A549 (cell line): ENCODE measurements around the gene PSMB5. TPM values are rescaled to one million over a fixed set of nuclear protein-coding genes. Genes with fewer than 3 reads are reported as not detected.

Source experiments
- ATAC-seq, 2 experiments: fragments of 200-7000 bp in 1 of 2; fragments of >200 bp in 1 of 2; cut with Nextera tagmentation in 1 of 2; cut with Tn5 transposase in 1 of 2; 3 replicates each; pipeline versions ENCODE4 v1.8.0 to v1.9.1; 2018 to 2020; ENCODE audit warnings: mild to moderate bottlenecking in 1 of 2, moderate library complexity in 1 of 2
- CTCF ChIA-PET: fragments of 300-600 bp; sonication (Branson Sonifier 250); formaldehyde crosslinking; extraction: SDS; loops from one replicate; lab custom pipeline; 2021; ENCODE audit warnings: antibody characterized with exemption, inconsistent platforms; lab: Yijun Ruan, JAX
- POLR2A ChIA-PET: fragments of 350-600 bp; formaldehyde crosslinking; extraction: SDS; loops from one replicate; lab custom pipeline; 2021; ENCODE audit warnings: antibody characterized with exemption, inconsistent platforms; lab: Yijun Ruan, JAX
- DNase-seq, 2 experiments: peaks; one replicate each; pipeline versions ENCODE4 v3.0.0 to v3.0.0-alpha.2; 2011 to 2016; ENCODE audit warnings: low read depth in 1 of 2, low spot score in 1 of 2
- FAIRE-seq: peaks from 2 replicates; lab custom pipeline; 2011; peaks lifted over from hg19 to GRCh38; lab: Jason Lieb, UNC
- H3K27ac ChIP-seq, 2 experiments: fragments of >200 bp; sonication (Bioruptor Twin); formaldehyde crosslinking; 3 replicates each; pipeline ENCODE4 v1.5.1; 2016 to 2017
- H3K4me1 ChIP-seq: fragments of >200 bp; sonication (Bioruptor Twin); formaldehyde crosslinking; 3 replicates; pipeline ENCODE4 v1.6.1; 2016
- H3K4me2 ChIP-seq: fragments of >200 bp; sonication (Bioruptor Twin); formaldehyde crosslinking; 3 replicates; pipeline ENCODE4 v1.6.1; 2016
- H3K4me3 ChIP-seq: fragments of >200 bp; sonication (Bioruptor Twin); formaldehyde crosslinking; 3 replicates; pipeline ENCODE4 v1.5.1; 2016
- H3K9me3 ChIP-seq: fragments of >200 bp; sonication (Bioruptor Twin); formaldehyde crosslinking; 3 replicates; pipeline ENCODE4 v1.6.1; 2016
- ATOH8 ChIP-seq: fragments of 250-450 bp; sonication (Bioruptor Pico); IDR thresholded peaks from 2 replicates; pipeline ENCODE4 v1.5.0; 2020; ENCODE audit warnings: low read depth, mild to moderate bottlenecking, moderate library complexity
- BCL3 ChIP-seq: fragments of >200 bp; sonication (Bioruptor Twin); formaldehyde crosslinking; IDR thresholded peaks from 3 replicates; pipeline ENCODE4 v1.6.1; 2016
- CBX2 ChIP-seq: fragments of 200-600 bp; sonication (generic); IDR thresholded peaks from 2 replicates; pipeline ENCODE4 v1.6.1; 2016; ENCODE audit warnings: low read depth, mild to moderate bottlenecking, borderline replicate concordance
- E2F6 ChIP-seq: IDR thresholded peaks from 2 replicates; pipeline ENCODE4 v1.6.1; 2012; ENCODE audit warnings: low read depth, borderline replicate concordance
- ESRRA ChIP-seq: fragments of 150-350 bp; IDR thresholded peaks from 2 replicates; pipeline ENCODE4 v1.6.1; 2014; ENCODE audit warnings: mild to moderate bottlenecking, low read length, borderline replicate concordance
- FOXS1 ChIP-seq: fragments of 250-450 bp; sonication (Bioruptor Pico); IDR thresholded peaks from 2 replicates; pipeline ENCODE4 v1.5.0; 2020; ENCODE audit warnings: mild to moderate bottlenecking, moderate library complexity
- HEYL ChIP-seq: fragments of 250-450 bp; sonication (Bioruptor Pico); IDR thresholded peaks from 2 replicates; pipeline ENCODE4 v1.8.0; 2021; ENCODE audit warnings: mild to moderate bottlenecking, moderate library complexity
- HMGXB4 ChIP-seq: fragments of 250-450 bp; sonication (Bioruptor Pico); IDR thresholded peaks from 2 replicates; pipeline ENCODE4 v1.5.0; 2021; ENCODE audit warnings: mild to moderate bottlenecking, moderate library complexity, borderline replicate concordance
- HOXB13 ChIP-seq: fragments of 250-450 bp; sonication (Bioruptor Pico); IDR thresholded peaks from 2 replicates; pipeline ENCODE4 v1.5.0; 2020; ENCODE audit warnings: low read depth, mild to moderate bottlenecking, moderate library complexity
- HOXB5 ChIP-seq: fragments of 250-450 bp; sonication (Bioruptor Pico); IDR thresholded peaks from 2 replicates; pipeline ENCODE4 v1.5.0; 2020; ENCODE audit warnings: mild to moderate bottlenecking, moderate library complexity
- JUNB ChIP-seq: fragments of >200 bp; sonication (Bioruptor Twin); formaldehyde crosslinking; IDR thresholded peaks from 2 replicates; pipeline ENCODE4 v1.6.1; 2016
- MAX ChIP-seq: IDR thresholded peaks from 2 replicates; pipeline ENCODE4 v1.6.1; 2012
- NPAS2 ChIP-seq: fragments of 250-450 bp; sonication (Bioruptor Pico); IDR thresholded peaks from 2 replicates; pipeline ENCODE4 v1.8.0; 2022; ENCODE audit warnings: mild to moderate bottlenecking, moderate library complexity, borderline replicate concordance
- PBX3 ChIP-seq: IDR thresholded peaks from 2 replicates; pipeline ENCODE4 v1.6.1; 2012
- POLR2A ChIP-seq: IDR thresholded peaks from 2 replicates; pipeline ENCODE4 v1.6.1; 2012; ENCODE audit warnings: mild to moderate bottlenecking, low read length
- RFX5 ChIP-seq: fragments of 450-650 bp; IDR thresholded peaks from 2 replicates; pipeline ENCODE4 v1.7.1; 2014; ENCODE audit warnings: antibody characterized with exemption, mild to moderate bottlenecking, moderate library complexity
- TP53 ChIP-seq: fragments of 250-450 bp; sonication (Bioruptor Pico); IDR thresholded peaks from 2 replicates; pipeline ENCODE4 v1.5.0; 2021; ENCODE audit warnings: mild to moderate bottlenecking, moderate library complexity
- ZFP36 ChIP-seq: fragments of 450-650 bp; IDR thresholded peaks from 2 replicates; pipeline ENCODE4 v1.6.1; 2014; ENCODE audit warnings: borderline replicate concordance; ENCODE audit not compliant: partially characterized antibody
- WGBS: methylation state at CpG from one replicate; pipeline ENCODE4 v1.1.6; 2017; ENCODE audit errors: missing lambda C conversion rate; 5-methylcytosine and 5-hydroxymethylcytosine counted together
- polyA plus RNA-seq, 4 experiments: library from polyadenylated mRNA; depleted of rRNA in 3 of 4; stranded (reverse); fragments of >200 nt; fragmentation: RNase III in 1 of 4; extraction: RNeasy Plus Mini Kit Qiagen cat#74134 plus additional on column Dnase treatment in 1 of 4; gene quantifications; 2 replicates in 3 of 4; 3 replicates in 1 of 4; pipeline ENCODE4 v1.2.3, GENCODE V29; 2011 to 2017

PSMB5 gene
- polyA plus RNA-seq, 2 of the 4 experiments (the other 2 are of a cell fraction) = 283 to 365 TPM

GRCh38 chr14:23042162-23042965, 7.7 kb upstream of the PSMB5 start, which contains the start of gene PSMB11:
PSMB11 (plus strand) TSS chr14:23042212; CDS start chr14:23042226, 14 bp downstream.
- WGBS = 93% methylated on average over 32 of the region's 36 CpGs
- Histone ChIP-seq H3K4me2 (no peak within 1 kb of the TSS), H3K27ac (no peak within 1 kb of the TSS), H3K4me1 (peaks cover 6% of the 10 kb centered on the region; the same call in 1 of the 3 replicates), H3K9me3 (no peaks in the 10 kb centered on the region), H3K4me3 (no peak within 1 kb of the TSS)
- CTCF ChIA-PET = interaction anchor here (1.1 to 33.8 kb wide), 8 partner anchors 11 to 190 kb away, joined by 3 to 1206 read pairs (median 6); partner anchors contain the start of genes AJUBA and CDH24
- POLR2A ChIA-PET = interaction anchor here (1.0 kb wide), 1 partner anchor 36 kb away, joined by 3 read pairs; no protein-coding TSS in a partner anchor
- ATAC-seq (peak in 1 of 2 experiments; percentile 16; a peak in 3 of 6 replicates), FAIRE-seq (no peak), DNase-seq (no peak)
- TF ChIP-seq ZFP36 = no peak

- TF ChIP-seq ESRRA (no peak), JUNB (no peak), FOXS1 (CRISPR knock-in tag) (no peak), ATOH8 (CRISPR knock-in tag) (no peak), POLR2A (no peak), RFX5 (no peak), NPAS2 (CRISPR knock-in tag) (no peak), CBX2 (no peak), MAX (no peak), HEYL (CRISPR knock-in tag) (no peak), TP53 (CRISPR knock-in tag) (no peak), HOXB5 (CRISPR knock-in tag) (no peak), E2F6 (no peak), BCL3 (no peak), HOXB13 (CRISPR knock-in tag) (no peak), HMGXB4 (CRISPR knock-in tag) (no peak), PBX3 (no peak)
- WGBS = 39% methylated on average over 6 of the region's 8 CpGs
- no peaks in the 10 kb centered on the region for H3K9me3 ChIP-seq
- ATAC-seq = peak; percentile 20 to 56; a peak in 3 of 6 replicates
- DNase-seq = no peak
- POLR2A ChIA-PET = no interaction called here
- CTCF ChIA-PET = interaction anchor here (0.5 to 33.8 kb wide), 6 partner anchors 14 to 169 kb away, joined by 3 to 1206 read pairs (median 15); partner anchors contain the start of genes AJUBA and CDH24
- H3K27ac ChIP-seq = no peak overlapping the region
- H3K4me1 ChIP-seq = peaks cover 6% of the 10 kb centered on the region; the same call in 1 of the 3 replicates
- no peak overlapping the region for H3K4me3 ChIP-seq
- no peak for FAIRE-seq
- no peak overlapping the region for H3K4me2 ChIP-seq
Observed at GRCh38 chr14:23041729-23042128, 7.0 kb upstream of the PSMB5 start.
